HEK293 (cell line): ENCODE data around the gene MYLK.

Experiments
- CTCF ChIA-PET: fragments of 350-600 bp; formaldehyde crosslinking; extraction: SDS; loops from one replicate; lab custom pipeline; 2021; ENCODE audit warnings: antibody characterized with exemption; lab: Yijun Ruan, JAX
- POLR2A ChIA-PET: fragments of 300-600 bp; formaldehyde crosslinking; extraction: SDS; loops from one replicate; lab custom pipeline; 2020; ENCODE audit warnings: antibody characterized with exemption, inconsistent platforms; lab: Yijun Ruan, JAX
- H3K27ac ChIP-seq: fragments of 200-500 bp; sonication (Bioruptor generic); 2 replicates; pipeline ENCODE4 v1.5.1; 2014; ENCODE audit warnings: low read depth, low read length, control low read depth, inconsistent platforms; ENCODE audit errors: extremely low read depth
- H3K36me3 ChIP-seq, 2 experiments: fragments of 200-500 bp in 1 of 2; sonication (Bioruptor generic) in 1 of 2; 1 replicate in 1 of 2; 2 replicates in 1 of 2; pipeline ENCODE4 v1.5.1; 2014 to 2017; ENCODE audit warnings: inconsistent platforms in 2 of 2, low read length in 2 of 2; ENCODE audit not compliant: control insufficient read depth in 2 of 2, insufficient read depth in 1 of 2
- H3K4me1 ChIP-seq: fragments of 200-500 bp; sonication (Bioruptor generic); 2 replicates; pipeline ENCODE4 v1.5.1; 2014; ENCODE audit warnings: mild to moderate bottlenecking, low read length, inconsistent platforms; ENCODE audit not compliant: control insufficient read depth, insufficient read depth
- H3K4me3 ChIP-seq: 2 replicates; pipeline ENCODE4 v1.5.1; 2011; ENCODE audit warnings: low read depth, mild to moderate bottlenecking, control low read depth, low read length, moderate library complexity
- H3K9me3 ChIP-seq: fragments of 200-500 bp; sonication (Bioruptor generic); 2 replicates; pipeline ENCODE4 v1.5.1; 2014; ENCODE audit warnings: low read depth, low read length, inconsistent platforms; ENCODE audit not compliant: control insufficient read depth, insufficient read depth
- BCL11A ChIP-seq: fragments of 450-650 bp; formaldehyde crosslinking; IDR thresholded peaks from 2 replicates; pipeline ENCODE4 v1.5.1; 2016; ENCODE audit warnings: low read depth, missing biosample characterization, missing genetic modification characterization
- BCL11B ChIP-seq: fragments of 450-650 bp; formaldehyde crosslinking; IDR thresholded peaks from 2 replicates; pipeline ENCODE4 v1.5.1; 2016; ENCODE audit warnings: low read depth, missing biosample characterization, missing genetic modification characterization
- GLI4 ChIP-seq: fragments of 450-650 bp; formaldehyde crosslinking; IDR thresholded peaks from 2 replicates; pipeline ENCODE4 v1.5.1; 2016; ENCODE audit warnings: missing biosample characterization, missing genetic modification characterization
- HOXA7 ChIP-seq: sonication (generic); formaldehyde crosslinking; IDR thresholded peaks from 2 replicates; pipeline ENCODE4 v1.8.1; 2022; ENCODE audit warnings: missing genetic modification reagents, borderline replicate concordance
- MZF1 ChIP-seq: fragments of 450-650 bp; formaldehyde crosslinking; IDR thresholded peaks from 2 replicates; pipeline ENCODE4 v1.5.1; 2017; ENCODE audit warnings: missing biosample characterization, missing genetic modification characterization, borderline replicate concordance
- PBX3 ChIP-seq: sonication (generic); formaldehyde crosslinking; IDR thresholded peaks from 2 replicates; pipeline ENCODE4 v1.8.1; 2022; ENCODE audit warnings: mild to moderate bottlenecking, moderate library complexity, missing genetic modification reagents
- SCRT1 ChIP-seq: fragments of 450-650 bp; formaldehyde crosslinking; IDR thresholded peaks from 2 replicates; pipeline ENCODE4 v1.5.1; 2016; ENCODE audit warnings: missing biosample characterization, missing genetic modification characterization, borderline replicate concordance
- TCF7L2 ChIP-seq: IDR thresholded peaks from 2 replicates; pipeline ENCODE4 v1.6.1; 2011; ENCODE audit warnings: low read depth, mild to moderate bottlenecking, inconsistent platforms, low read length, moderate library complexity, borderline replicate concordance
- TSHZ1 ChIP-seq: fragments of 450-650 bp; formaldehyde crosslinking; IDR thresholded peaks from 2 replicates; pipeline ENCODE4 v1.5.1; 2016; ENCODE audit warnings: missing biosample characterization, missing genetic modification characterization, borderline replicate concordance
- ZNF133 ChIP-seq: fragments of 450-650 bp; formaldehyde crosslinking; IDR thresholded peaks from 2 replicates; pipeline ENCODE4 v1.5.1; 2016; ENCODE audit warnings: missing biosample characterization, missing genetic modification characterization
- ZNF138 ChIP-seq: fragments of 450-650 bp; formaldehyde crosslinking; IDR thresholded peaks from 2 replicates; pipeline ENCODE4 v1.5.1; 2016; ENCODE audit warnings: missing biosample characterization, missing genetic modification characterization, borderline replicate concordance
- ZNF157 ChIP-seq: fragments of 450-650 bp; formaldehyde crosslinking; IDR thresholded peaks from 2 replicates; pipeline ENCODE4 v1.5.1; 2016; ENCODE audit warnings: missing biosample characterization, missing genetic modification characterization
- ZNF211 ChIP-seq: fragments of 450-650 bp; formaldehyde crosslinking; IDR thresholded peaks from 2 replicates; pipeline ENCODE4 v1.5.1; 2016; ENCODE audit warnings: low read depth, missing biosample characterization, missing genetic modification characterization
- ZNF280C ChIP-seq: fragments of 450-650 bp; formaldehyde crosslinking; IDR thresholded peaks from 2 replicates; pipeline ENCODE4 v1.5.1; 2016; ENCODE audit warnings: missing biosample characterization, missing genetic modification characterization
- ZNF280D ChIP-seq: fragments of 450-650 bp; formaldehyde crosslinking; IDR thresholded peaks from 2 replicates; pipeline ENCODE4 v1.5.1; 2016; ENCODE audit warnings: missing biosample characterization, missing genetic modification characterization
- ZNF391 ChIP-seq: fragments of 450-650 bp; formaldehyde crosslinking; IDR thresholded peaks from 2 replicates; pipeline ENCODE4 v1.5.1; 2016; ENCODE audit warnings: low read depth, missing biosample characterization, missing genetic modification characterization, borderline replicate concordance
- ZNF404 ChIP-seq: fragments of 450-650 bp; formaldehyde crosslinking; IDR thresholded peaks from 2 replicates; pipeline ENCODE4 v1.5.1; 2017; ENCODE audit warnings: missing biosample characterization, missing genetic modification characterization
- ZNF488 ChIP-seq: fragments of 450-650 bp; formaldehyde crosslinking; IDR thresholded peaks from 2 replicates; pipeline ENCODE4 v1.5.1; 2016; ENCODE audit warnings: missing biosample characterization, missing genetic modification characterization
- ZNF600 ChIP-seq: fragments of 450-650 bp; formaldehyde crosslinking; IDR thresholded peaks from 2 replicates; pipeline ENCODE4 v1.5.1; 2016; ENCODE audit warnings: missing biosample characterization, missing genetic modification characterization
- ZNF626 ChIP-seq: fragments of 450-650 bp; sonication (Bioruptor Pico); formaldehyde crosslinking; IDR thresholded peaks from 2 replicates; pipeline ENCODE4 v1.5.1; 2018; ENCODE audit warnings: missing biosample characterization, missing genetic modification characterization, inconsistent platforms
- ZNF747 ChIP-seq: fragments of 450-650 bp; formaldehyde crosslinking; IDR thresholded peaks from 2 replicates; pipeline ENCODE4 v1.5.1; 2016; ENCODE audit warnings: missing biosample characterization, missing genetic modification characterization
- ZNF76 ChIP-seq: fragments of 450-650 bp; formaldehyde crosslinking; IDR thresholded peaks from 2 replicates; pipeline ENCODE4; 2016; ENCODE audit warnings: low read depth, missing biosample characterization, missing genetic modification characterization, borderline replicate concordance
- ZNF792 ChIP-seq: fragments of 450-650 bp; formaldehyde crosslinking; IDR thresholded peaks from 2 replicates; pipeline ENCODE4 v1.5.1; 2016; ENCODE audit warnings: missing biosample characterization, missing genetic modification characterization
- ZNF843 ChIP-seq: fragments of 450-650 bp; formaldehyde crosslinking; IDR thresholded peaks from 2 replicates; pipeline ENCODE4 v1.5.1; 2016; ENCODE audit warnings: missing biosample characterization, missing genetic modification characterization
- ZSCAN30 ChIP-seq: fragments of 450-650 bp; IDR thresholded peaks from 2 replicates; pipeline ENCODE4 v1.5.1; 2018; ENCODE audit warnings: missing biosample characterization, mild to moderate bottlenecking, missing genetic modification characterization, moderate library complexity

The MYLK gene

GRCh38 chr3:123656274-123656673 is 227.9 kb downstream of the MYLK start:
- no peaks in the 10 kb centered on the region; the same call in 1 of the 2 replicates for H3K4me1 ChIP-seq
- H3K36me3 ChIP-seq: peaks cover 0 to 17% of the 10 kb centered on the region in 2 experiments; a peak in 1 of 3 replicates
- H3K27ac ChIP-seq: no peak overlapping the region
- no peak for TF ChIP-seq ZNF76 (tag by site-specific recombination)
- no peak for TF ChIP-seq ZNF843
- TF ChIP-seq PBX3: no peak
- no peak for TF ChIP-seq BCL11A (tag by site-specific recombination)
- TF ChIP-seq GLI4 (tag by site-specific recombination): no peak
- no peak for TF ChIP-seq SCRT1 (tag by site-specific recombination)
- no peak for TF ChIP-seq ZNF404 (tag by site-specific recombination)
- no peak for TF ChIP-seq TSHZ1 (tag by site-specific recombination)
- TF ChIP-seq ZNF211 (tag by site-specific recombination): no peak
- TF ChIP-seq, all 188 proteins: peak for 0
- CTCF ChIA-PET: interaction anchor here (0.8 to 2.7 kb wide), 4 partner anchors 9 to 67 kb away, joined by 3 to 12 read pairs (median 3); no protein-coding TSS in a partner anchor
- no peaks in the 10 kb centered on the region for H3K9me3 ChIP-seq
- no peak overlapping the region for H3K4me3 ChIP-seq
- POLR2A ChIA-PET: no interaction called here

GRCh38 chr3:123655400-123655799 is 228.7 kb downstream of the MYLK start:
- no peaks in the 10 kb centered on the region for H3K9me3 ChIP-seq
- ChIA-PET POLR2A (no interaction called here), CTCF (interaction anchor here (1.0 to 6.3 kb wide), 4 partner anchors 9 to 68 kb away, joined by 3 to 82 read pairs (median 32); no protein-coding TSS in a partner anchor)
- no peak overlapping the region for H3K27ac ChIP-seq
- H3K4me1 ChIP-seq: no peaks in the 10 kb centered on the region
- H3K36me3 ChIP-seq: peaks cover 0 to 17% of the 10 kb centered on the region in 2 experiments; a peak in 1 of 3 replicates
- no peak overlapping the region for H3K4me3 ChIP-seq
- TF ChIP-seq ZNF133 (tag by site-specific recombination) (no peak), ZNF157 (tag by site-specific recombination) (no peak), ZSCAN30 (no peak), ZNF626 (tag by site-specific recombination) (no peak), ZNF843 (no peak), TCF7L2 (no peak), MZF1 (tag by site-specific recombination) (no peak), ZNF391 (tag by site-specific recombination) (no peak), ZNF280D (no peak), HOXA7 (CRISPR knock-in tag) (no peak), ZNF488 (tag by site-specific recombination) (no peak), ZNF138 (tag by site-specific recombination) (no peak), ZNF747 (tag by site-specific recombination) (no peak), ZNF600 (tag by site-specific recombination) (no peak), ZNF792 (tag by site-specific recombination) (no peak), ZNF280C (no peak), BCL11B (tag by site-specific recombination) (no peak)
